Mammary microvascular endothelial cell (primary cell): Measurements from ENCODE around the gene DENND5B. TPM values are rescaled to one million over a fixed set of nuclear protein-coding genes. Genes with fewer than 3 reads are reported as not detected.

Source experiments
- total RNA-seq: library from RNA; depleted of rRNA; stranded (reverse); fragments of >200 nt; gene quantifications from 2 replicates; pipeline ENCODE4 v1.2.3, GENCODE V29; 2015

Gene DENND5B
- total RNA-seq, result 7.6 and 11.3 TPM in 2 replicates

DNA sequence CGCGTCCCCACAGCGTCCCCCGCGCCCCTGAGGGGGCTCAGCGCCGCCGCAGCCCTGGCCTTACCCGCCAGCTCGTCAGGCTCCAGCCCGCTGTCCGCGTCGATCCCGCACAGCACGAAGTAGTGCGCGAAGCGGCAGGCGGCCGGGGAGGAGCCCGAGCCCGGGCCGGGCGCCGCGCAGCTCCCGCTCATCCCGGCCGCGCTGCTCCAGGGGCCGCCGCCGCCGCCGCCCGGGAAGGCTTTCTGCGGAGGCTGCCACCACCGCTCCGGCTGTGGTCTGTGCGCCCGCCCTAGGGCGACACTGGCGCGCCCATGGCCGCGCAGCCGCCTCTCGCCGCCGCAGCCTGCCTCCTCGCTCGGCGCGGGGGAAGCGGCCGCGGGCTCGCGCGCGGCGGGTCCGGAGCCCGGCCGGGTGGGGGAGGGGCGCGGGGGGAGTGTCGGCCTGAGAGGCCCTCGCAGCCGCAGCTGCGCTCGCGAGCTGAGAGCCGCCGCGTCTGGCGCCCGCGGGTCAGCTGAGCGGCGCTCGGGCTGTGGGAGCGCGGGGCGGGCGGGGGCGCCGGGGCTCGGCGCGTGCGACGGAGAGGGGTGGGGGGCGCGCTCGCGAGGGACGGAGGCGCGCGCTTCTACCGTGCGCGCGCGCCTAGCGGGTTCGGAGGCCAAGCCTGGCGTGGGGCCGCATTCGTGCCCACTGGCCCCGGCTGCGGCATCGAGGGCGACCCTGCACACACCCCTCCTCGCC lies at the start of gene DENND5B:
TSS of gene DENND5B (minus strand) at position 495 of the 738 bp plus-strand sequence. CDS start at position 191, 304 bp downstream.

Other genes starting within 250 kb of the DENND5B start
- gene ETFBKMT, start 68.6 kb upstream of the DENND5B start, total RNA-seq, result 1.9 and 4.7 TPM in 2 replicates
- 10.4 and 12.5 TPM in 2 replicates for gene AMN1, start 137.9 kb upstream of the DENND5B start, total RNA-seq